Esophagus muscularis mucosa (tissue), 4 donors: ENCODE data around the gene GABRP. TPM values are rescaled to one million over a fixed set of nuclear protein-coding genes. Genes with fewer than 3 reads are reported as not detected.

ENCODE experiments used
- DNase-seq: peaks from one replicate; pipeline ENCODE4 v3.0.0-alpha.2; 2017; ENCODE audit errors: extremely low spot score
- H3K27ac ChIP-seq, 4 donors: fragments of 200-600 bp; sonication (generic); replicated peaks in 1 of 4; 1 replicate in 3 of 4; 2 replicates in 1 of 4; pipeline ENCODE4 v1.5.1; 2016 to 2019; ENCODE audit warnings: mild to moderate bottlenecking in 1 of 4
- H3K27me3 ChIP-seq, 4 donors: fragments of 200-600 bp; sonication (generic); one replicate each; pipeline versions ENCODE4 v1.5.1 to v1.6.0; 2016 to 2019
- H3K36me3 ChIP-seq, 4 donors: fragments of 200-600 bp; sonication (generic); one replicate each; pipeline ENCODE4 v1.5.1; 2016 to 2019
- H3K4me1 ChIP-seq, 4 donors: fragments of 200-600 bp; sonication (generic); one replicate each; pipeline ENCODE4 v1.5.1; 2016 to 2019
- H3K4me3 ChIP-seq, 4 donors: fragments of 200-600 bp; sonication (generic); 1 replicate in 2 of 4; 2 replicates in 2 of 4; pipeline ENCODE4 v1.5.1; 2016 to 2019; ENCODE audit warnings: mild to moderate bottlenecking in 4 of 4, moderate library complexity in 1 of 4
- H3K9me3 ChIP-seq, 4 donors: fragments of 200-600 bp; sonication (generic); 1 replicate in 3 of 4; 2 replicates in 1 of 4; pipeline ENCODE4 v1.5.1; 2016 to 2019
- EP300 ChIP-seq: sonication (generic); formaldehyde crosslinking; IDR thresholded peaks from one replicate; pipeline ENCODE4 v1.6.1; 2017; ENCODE audit warnings: antibody characterized with exemption
- POLR2A ChIP-seq: fragments of 450-650 bp; IDR thresholded peaks from one replicate; pipeline ENCODE4 v1.6.1; 2017; ENCODE audit warnings: antibody characterized with exemption, moderate library complexity, mild to moderate bottlenecking, low read depth
- POLR2AphosphoS5 ChIP-seq, 2 donors: sonication (generic); formaldehyde crosslinking; IDR thresholded peaks; one replicate each; pipeline ENCODE4 v1.6.1; 2017; ENCODE audit warnings: antibody characterized with exemption in 2 of 2
- WGBS: methylation state at CpG from one replicate; pipeline ENCODE4 v1.1.5; 2018; 5-methylcytosine and 5-hydroxymethylcytosine counted together
- intact Hi-C: fragments of 100-400 bp; cut with DNase I; formaldehyde crosslinking; loops from one replicate; pipeline ENCODE4 v1.15.1; 2023
- total RNA-seq, 4 donors: library from RNA; depleted of rRNA; stranded (reverse); fragments of >200 nt; gene quantifications; one replicate each; pipeline versions ENCODE4 v1.1.0 to v1.2.1, GENCODE V29; 2016
- TF ChIP-seq, protein P1 (sequence below), 3 experiments: fragments of 200-600 bp in 2 of 3; fragments of 450-650 bp in 1 of 3; sonication (generic) in 2 of 3; IDR thresholded peaks; one replicate each; pipeline ENCODE4 v1.5.1; 2017 to 2019; ENCODE audit warnings: antibody characterized with exemption in 3 of 3, mild to moderate bottlenecking in 2 of 3, moderate library complexity in 1 of 3

The GABRP gene
- total RNA-seq, 4 donors from 2014 or later, result 0.42 TPM; not detected in 3

DNA sequence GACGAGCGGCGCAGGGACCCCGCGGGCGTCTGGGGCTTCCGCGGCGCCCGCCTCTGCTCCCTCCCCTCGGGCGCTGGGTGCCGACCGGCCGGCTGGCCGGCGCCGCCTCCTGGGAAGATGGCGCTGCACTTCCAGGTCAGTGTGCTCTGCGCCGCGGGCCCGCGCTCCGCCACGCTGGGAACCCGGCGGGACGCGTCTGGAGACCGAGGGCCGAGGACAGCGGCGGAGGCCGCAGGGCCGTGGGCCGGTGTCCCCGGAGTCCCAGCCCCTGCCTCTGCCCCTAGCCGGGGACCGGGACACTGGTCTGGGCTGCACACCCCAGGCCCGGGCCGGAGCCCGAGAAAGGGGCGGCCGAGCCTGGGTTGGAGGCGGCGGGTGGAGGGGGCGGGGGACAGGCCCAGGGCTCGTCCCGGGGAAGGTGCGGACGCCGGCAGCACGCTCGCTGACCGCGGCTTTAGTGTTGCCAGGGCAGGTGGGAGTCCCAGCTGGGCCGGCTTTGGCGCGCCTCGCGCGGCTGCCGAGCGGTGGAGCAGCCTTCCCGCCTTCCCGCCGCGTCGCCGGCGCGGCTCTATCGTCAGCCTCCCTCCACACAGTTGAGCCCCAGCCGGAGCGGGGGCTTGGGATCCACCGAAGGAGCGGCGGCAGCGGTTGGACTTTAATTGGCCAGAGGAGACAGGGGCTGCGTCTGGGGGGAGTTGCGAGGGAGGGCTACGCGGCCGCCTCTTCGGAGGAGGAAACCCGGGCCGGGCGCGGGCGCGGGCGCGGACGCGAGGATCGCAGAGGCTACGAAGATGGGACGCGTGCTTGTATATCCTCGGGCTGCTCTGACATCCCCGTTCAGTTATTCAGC lies 78.6 kb downstream of the GABRP start, which contains the start of gene RANBP17:
Gene RANBP17 (plus strand): TSS at position 102 of the 850 bp plus-strand sequence.
- WGBS, result 2% methylated on average over 40 of the region's 102 CpGs
- H3K9me3 ChIP-seq, result peaks cover 0 to 25% (median 21%) of the 10 kb centered on the region in 4 donors
- TF ChIP-seq, protein P1, sequence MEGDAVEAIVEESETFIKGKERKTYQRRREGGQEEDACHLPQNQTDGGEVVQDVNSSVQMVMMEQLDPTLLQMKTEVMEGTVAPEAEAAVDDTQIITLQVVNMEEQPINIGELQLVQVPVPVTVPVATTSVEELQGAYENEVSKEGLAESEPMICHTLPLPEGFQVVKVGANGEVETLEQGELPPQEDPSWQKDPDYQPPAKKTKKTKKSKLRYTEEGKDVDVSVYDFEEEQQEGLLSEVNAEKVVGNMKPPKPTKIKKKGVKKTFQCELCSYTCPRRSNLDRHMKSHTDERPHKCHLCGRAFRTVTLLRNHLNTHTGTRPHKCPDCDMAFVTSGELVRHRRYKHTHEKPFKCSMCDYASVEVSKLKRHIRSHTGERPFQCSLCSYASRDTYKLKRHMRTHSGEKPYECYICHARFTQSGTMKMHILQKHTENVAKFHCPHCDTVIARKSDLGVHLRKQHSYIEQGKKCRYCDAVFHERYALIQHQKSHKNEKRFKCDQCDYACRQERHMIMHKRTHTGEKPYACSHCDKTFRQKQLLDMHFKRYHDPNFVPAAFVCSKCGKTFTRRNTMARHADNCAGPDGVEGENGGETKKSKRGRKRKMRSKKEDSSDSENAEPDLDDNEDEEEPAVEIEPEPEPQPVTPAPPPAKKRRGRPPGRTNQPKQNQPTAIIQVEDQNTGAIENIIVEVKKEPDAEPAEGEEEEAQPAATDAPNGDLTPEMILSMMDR (IDR thresholded peaks at IDR 0.05), result no peak
- no peak for TF ChIP-seq POLR2AphosphoS5 (IDR thresholded peaks at IDR 0.05)
- no peak for TF ChIP-seq EP300
- TF ChIP-seq POLR2A, result no peak
- intact Hi-C loops, result no loop called here
- no peaks in the 10 kb centered on the region for H3K36me3 ChIP-seq
- peak within 1 kb of the TSS; percentile 62 to 69 (median 68) for H3K4me3 ChIP-seq
- DNase-seq, result no peak
- H3K27me3 ChIP-seq, result peaks cover 0 to 9% (median 0%) of the 10 kb centered on the region in 4 donors
- H3K4me1 ChIP-seq, result peaks cover 0 to 20% (median 15%) of the 10 kb centered on the region in 4 donors
- peak within 1 kb of the TSS; percentile 3 to 66 (median 62) for H3K27ac ChIP-seq

DNA sequence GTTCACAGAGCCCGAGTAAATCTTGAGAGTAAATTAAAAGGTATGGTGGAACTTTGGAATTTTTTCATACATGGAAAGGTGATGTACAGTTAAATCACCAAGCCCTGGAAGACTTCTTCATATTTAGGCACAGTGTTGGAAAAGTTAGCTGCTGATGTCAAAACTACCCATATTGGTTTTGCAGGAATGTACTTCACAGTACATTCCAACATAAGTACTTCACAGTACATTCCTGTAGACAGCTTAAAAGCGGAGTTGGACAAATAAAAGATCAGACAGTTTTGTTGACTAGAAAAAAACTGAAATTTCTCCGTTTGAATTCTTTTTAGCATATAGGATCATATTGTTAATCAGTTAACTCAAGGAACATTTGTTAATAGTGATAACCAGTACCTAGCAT lies 80.1 kb downstream of the GABRP start:
- H3K27me3 ChIP-seq, result peaks cover 0 to 9% (median 0%) of the 10 kb centered on the region in 4 donors
- H3K4me3 ChIP-seq, result no peak overlapping the region
- intact Hi-C loops, result no loop called here
- TF ChIP-seq, protein P1 (IDR thresholded peaks at IDR 0.05), result no peak
- TF ChIP-seq POLR2AphosphoS5 (IDR thresholded peaks at IDR 0.05) (no peak), POLR2A (no peak), EP300 (no peak)
- H3K4me1 ChIP-seq, result peaks cover 0 to 20% (median 15%) of the 10 kb centered on the region in 4 donors
- 90% methylated on average over 3 of the region's 3 CpGs for WGBS
- no peak overlapping the region for H3K27ac ChIP-seq
- H3K36me3 ChIP-seq, result no peaks in the 10 kb centered on the region
- DNase-seq, result no peak
- peaks cover 0 to 25% (median 21%) of the 10 kb centered on the region in 4 donors for H3K9me3 ChIP-seq

Other genes starting within 250 kb of the GABRP start
- gene RANBP17, start 78.3 kb downstream of the GABRP start, total RNA-seq, result 10 to 100 TPM; 16.4 to 28.2 (median 17.7) TPM